Panc1 (cell line): ENCODE measurements around the gene PSORS1C2.

Experiments
- CTCF ChIP-seq: fragments of 450-650 bp; IDR thresholded peaks from 2 replicates; pipeline ENCODE4 v1.5.1; 2017; ENCODE audit warnings: mild to moderate bottlenecking
- POLR2AphosphoS5 ChIP-seq: IDR thresholded peaks from 2 replicates; pipeline ENCODE4 v1.6.1; 2012; ENCODE audit warnings: mild to moderate bottlenecking, low read depth, low read length, moderate library complexity
- REST ChIP-seq, 2 experiments: IDR thresholded peaks; 2 replicates each; pipeline ENCODE4 v1.6.1; 2011 to 2012; ENCODE audit warnings: low read depth in 2 of 2, control low read depth in 1 of 2, low read length in 1 of 2, mild to moderate bottlenecking in 1 of 2, moderate library complexity in 1 of 2; ENCODE audit not compliant: insufficient read depth in 1 of 2
- TCF7L2 ChIP-seq: IDR thresholded peaks from 2 replicates; pipeline ENCODE4 v1.6.1; 2011; ENCODE audit warnings: mild to moderate bottlenecking, low read depth, low read length, inconsistent platforms

- TF ChIP-seq POLR2AphosphoS5 (no peak), CTCF (no peak), REST (IDR thresholded peaks at IDR 0.05; ENCODE audit: insufficient read depth in 1 of 2, low read depth in 2 of 2, low read length in 1 of 2) (no peak), TCF7L2 (no peak)
Observed at GRCh38 chr6:31139599-31139998, 733 bp upstream of the PSORS1C2 start.
